Liver (tissue), 9 donors: ENCODE measurements around the gene PHLDB3. TPM values are rescaled to one million over a fixed set of nuclear protein-coding genes. Genes with fewer than 3 reads are reported as not detected.

Experiments
- DNase-seq: peaks from one replicate; pipeline ENCODE4 v3.0.0-alpha.2; 2017; ENCODE audit warnings: low spot score
- H3K27ac ChIP-seq, 2 donors: one replicate each; pipeline ENCODE4 v1.7.0; 2013; ENCODE audit warnings: inconsistent platforms in 2 of 2, low read length in 2 of 2, control low read depth in 1 of 2, low read depth in 1 of 2, mild to moderate bottlenecking in 1 of 2
- H3K27me3 ChIP-seq, 4 donors: one replicate each; pipeline versions ENCODE4 v1.6.1 to v1.7.0; 2013; ENCODE audit warnings: low read length in 3 of 4, inconsistent platforms in 1 of 4, mild to moderate bottlenecking in 1 of 4, moderate library complexity in 1 of 4; ENCODE audit not compliant: control insufficient read depth in 4 of 4, insufficient read depth in 4 of 4
- H3K36me3 ChIP-seq, 4 donors: one replicate each; pipeline versions ENCODE4 v1.6.1 to v1.7.0; 2013; ENCODE audit warnings: low read length in 3 of 4, mild to moderate bottlenecking in 3 of 4, low read depth in 1 of 4, moderate library complexity in 1 of 4; ENCODE audit not compliant: control insufficient read depth in 4 of 4, insufficient read depth in 3 of 4
- H3K4me1 ChIP-seq, 4 donors: one replicate each; pipeline versions ENCODE4 v1.6.1 to v1.7.0; 2013; ENCODE audit warnings: low read length in 3 of 4, mild to moderate bottlenecking in 3 of 4, moderate library complexity in 1 of 4; ENCODE audit not compliant: control insufficient read depth in 4 of 4, insufficient read depth in 4 of 4
- H3K4me3 ChIP-seq, 3 donors: one replicate each; pipeline versions ENCODE4 v1.6.1 to v1.7.0; 2013; ENCODE audit warnings: low read length in 3 of 3, control low read depth in 1 of 3, low read depth in 1 of 3, mild to moderate bottlenecking in 1 of 3
- H3K9ac ChIP-seq, 2 donors: one replicate each; pipeline ENCODE4 v1.7.0; 2013; ENCODE audit warnings: low read length in 2 of 2, mild to moderate bottlenecking in 2 of 2, moderate library complexity in 2 of 2, control low read depth in 1 of 2, low read depth in 1 of 2
- H3K9me3 ChIP-seq, 4 donors: one replicate each; pipeline versions ENCODE4 v1.6.1 to v1.7.0; 2013; ENCODE audit warnings: low read length in 3 of 4; ENCODE audit not compliant: control insufficient read depth in 4 of 4
- ATF3 ChIP-seq: IDR thresholded peaks from 2 replicates; pipeline ENCODE4 v1.6.1; 2016; ENCODE audit warnings: antibody characterized with exemption
- CTCF ChIP-seq: fragments of 150-350 bp; IDR thresholded peaks from 2 replicates; pipeline ENCODE4 v1.5.1; 2017; ENCODE audit warnings: improper control_type of control experiment, low read depth, low read length; ENCODE audit not compliant: missing input control
- FOXA1 ChIP-seq: IDR thresholded peaks from 2 replicates; pipeline ENCODE4 v1.6.1; 2016; ENCODE audit warnings: antibody characterized with exemption
- FOXA2 ChIP-seq: IDR thresholded peaks from 2 replicates; pipeline ENCODE4 v1.6.1; 2016; ENCODE audit warnings: antibody characterized with exemption
- GABPA ChIP-seq, 2 donors: IDR thresholded peaks in 1 of 2; conservative IDR thresholded peaks in 1 of 2; 2 replicates each; pipeline ENCODE4 v1.6.1; 2016; ENCODE audit warnings: antibody characterized with exemption in 2 of 2, mild to moderate bottlenecking in 1 of 2, moderate library complexity in 1 of 2
- HNF4A ChIP-seq, 2 donors: conservative IDR thresholded peaks; 2 replicates each; pipeline ENCODE4 v1.6.1; 2016; ENCODE audit warnings: antibody characterized with exemption in 2 of 2, mild to moderate bottlenecking in 2 of 2
- JUND ChIP-seq, 2 donors: IDR thresholded peaks; 2 replicates each; pipeline ENCODE4 v1.6.1; 2016; ENCODE audit warnings: antibody characterized with exemption in 2 of 2
- MAX ChIP-seq: IDR thresholded peaks from 2 replicates; pipeline ENCODE4 v1.6.1; 2016; ENCODE audit warnings: antibody characterized with exemption
- NR2F2 ChIP-seq: IDR thresholded peaks from 2 replicates; pipeline ENCODE4 v1.6.1; 2016; ENCODE audit warnings: antibody characterized with exemption
- RAD21 ChIP-seq, 2 donors: IDR thresholded peaks; 2 replicates each; pipeline ENCODE4 v1.6.1; 2016; ENCODE audit warnings: antibody characterized with exemption in 2 of 2, mild to moderate bottlenecking in 2 of 2
- REST ChIP-seq: IDR thresholded peaks from 2 replicates; pipeline ENCODE4 v1.6.1; 2016; ENCODE audit warnings: antibody characterized with exemption, mild to moderate bottlenecking
- RXRA ChIP-seq, 2 donors: IDR thresholded peaks; 2 replicates each; pipeline ENCODE4 v1.6.1; 2017 to 2018; ENCODE audit warnings: antibody characterized with exemption in 2 of 2, mild to moderate bottlenecking in 1 of 2
- SP1 ChIP-seq: IDR thresholded peaks from 2 replicates; pipeline ENCODE4 v1.6.1; 2018; ENCODE audit warnings: antibody characterized with exemption, mild to moderate bottlenecking
- TAF1 ChIP-seq: conservative IDR thresholded peaks from 2 replicates; pipeline ENCODE4 v1.6.1; 2016; ENCODE audit warnings: antibody characterized with exemption, mild to moderate bottlenecking
- YY1 ChIP-seq: IDR thresholded peaks from 2 replicates; pipeline ENCODE4 v1.6.1; 2016; ENCODE audit warnings: antibody characterized with exemption, mild to moderate bottlenecking
- WGBS: extraction: QIAGEN DNeasy Blood & Tissue Kit; methylation state at CpG from one replicate; pipeline ENCODE4 v1.1.7; 2013; 5-methylcytosine and 5-hydroxymethylcytosine counted together
- polyA plus RNA-seq, 2 donors: library from polyadenylated mRNA; stranded (reverse) in 1 of 2; unstranded in 1 of 2; fragments of 200-250 nt in 1 of 2; fragments of >200 nt in 1 of 2; fragmentation: Nextera tagmentation in 1 of 2; extraction: Ambion mirVana in 1 of 2; gene quantifications; one replicate each; pipeline versions ENCODE4 v1.2.1 to v1.2.3, GENCODE V29; 2013 to 2015
- total RNA-seq, 2 donors: library from RNA; depleted of rRNA; stranded (reverse); fragments of >200 nt; gene quantifications; one replicate each; pipeline ENCODE4 v1.2.3, GENCODE V29; 2014
- TF ChIP-seq, protein P1 (sequence below): IDR thresholded peaks from 2 replicates; pipeline ENCODE4 v1.6.1; 2016; ENCODE audit warnings: antibody characterized with exemption
- donor health status: healthy.
- donor health status: healthy.
- donor health status: healthy.
- donor health status: healthy.
- donor health status: healthy.

The PHLDB3 gene
- total and polyA plus RNA-seq, 4 donors: 10.6 to 18.2 (median 11.7) TPM

DNA sequence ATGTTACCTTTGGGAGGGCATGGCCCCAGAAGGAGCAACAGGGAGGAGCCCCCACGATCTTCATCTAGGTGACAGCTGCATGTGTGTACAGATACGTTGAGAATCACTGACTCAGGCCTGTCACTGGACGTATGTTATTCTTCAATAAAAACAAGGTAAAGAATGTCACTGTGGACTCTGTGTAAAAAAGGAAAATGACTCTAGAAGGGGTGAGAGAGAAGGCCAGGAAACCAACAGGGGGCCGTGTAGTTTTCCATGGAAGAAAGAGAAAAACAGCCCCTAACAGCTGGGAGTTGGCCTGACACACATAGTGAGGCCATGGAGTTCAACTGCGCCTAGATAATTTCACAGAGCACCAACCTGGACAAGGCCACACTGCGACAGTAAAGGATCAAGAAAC is 37.3 kb downstream of the PHLDB3 start:
- Histone ChIP-seq H3K27ac (no peak overlapping the region), H3K27me3 (no peaks in the 10 kb centered on the region), H3K4me3 (no peak overlapping the region), H3K4me1 (peaks cover 0 to 12% (median 7%) of the 10 kb centered on the region in 4 donors), H3K36me3 (no peaks in the 10 kb centered on the region), H3K9me3 (no peaks in the 10 kb centered on the region), H3K9ac (no peak overlapping the region)
- TF ChIP-seq RAD21 (IDR thresholded peaks at IDR 0.05) (no peak), HNF4A (conservative IDR thresholded peaks at IDR 0.05) (no peak), MAX (no peak), RXRA (IDR thresholded peaks at IDR 0.05) (no peak), NR2F2 (no peak), CTCF (no peak), REST (no peak), TAF1 (no peak), FOXA1 (no peak), FOXA2 (no peak), GABPA (IDR thresholded peaks at IDR 0.05 in 1 of 2, conservative IDR thresholded peaks at IDR 0.05 in 1 of 2) (no peak), SP1 (no peak), JUND (IDR thresholded peaks at IDR 0.05) (no peak)
- TF ChIP-seq, protein P1, sequence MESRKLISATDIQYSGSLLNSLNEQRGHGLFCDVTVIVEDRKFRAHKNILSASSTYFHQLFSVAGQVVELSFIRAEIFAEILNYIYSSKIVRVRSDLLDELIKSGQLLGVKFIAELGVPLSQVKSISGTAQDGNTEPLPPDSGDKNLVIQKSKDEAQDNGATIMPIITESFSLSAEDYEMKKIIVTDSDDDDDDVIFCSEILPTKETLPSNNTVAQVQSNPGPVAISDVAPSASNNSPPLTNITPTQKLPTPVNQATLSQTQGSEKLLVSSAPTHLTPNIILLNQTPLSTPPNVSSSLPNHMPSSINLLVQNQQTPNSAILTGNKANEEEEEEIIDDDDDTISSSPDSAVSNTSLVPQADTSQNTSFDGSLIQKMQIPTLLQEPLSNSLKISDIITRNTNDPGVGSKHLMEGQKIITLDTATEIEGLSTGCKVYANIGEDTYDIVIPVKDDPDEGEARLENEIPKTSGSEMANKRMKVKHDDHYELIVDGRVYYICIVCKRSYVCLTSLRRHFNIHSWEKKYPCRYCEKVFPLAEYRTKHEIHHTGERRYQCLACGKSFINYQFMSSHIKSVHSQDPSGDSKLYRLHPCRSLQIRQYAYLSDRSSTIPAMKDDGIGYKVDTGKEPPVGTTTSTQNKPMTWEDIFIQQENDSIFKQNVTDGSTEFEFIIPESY: no peak
- no peak for DNase-seq
- WGBS: 85% methylated on average over 6 of the region's 6 CpGs

DNA sequence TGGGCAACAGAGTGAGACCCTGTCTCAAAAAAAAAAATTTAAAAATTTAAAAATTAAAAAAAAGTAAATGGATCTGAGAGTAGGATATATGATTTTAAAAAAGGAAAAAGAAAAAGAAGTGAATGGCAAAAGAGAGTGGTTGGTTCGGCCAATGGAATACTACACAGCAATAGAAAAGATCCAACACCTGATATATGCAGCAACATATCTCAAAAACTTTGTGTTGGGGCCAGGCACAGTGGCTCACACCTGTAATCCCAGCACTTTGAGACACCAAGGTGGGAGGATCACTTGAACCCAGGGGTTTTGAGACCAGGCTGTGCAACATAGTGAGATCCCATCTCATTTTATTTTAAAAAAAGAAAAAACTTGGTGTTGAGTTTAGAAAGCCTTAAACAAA is 37.8 kb downstream of the PHLDB3 start:
- H3K27me3 ChIP-seq: no peaks in the 10 kb centered on the region
- no peak overlapping the region for H3K27ac ChIP-seq
- WGBS: 97% methylated on average over 1 of the region's 1 CpG
- H3K36me3 ChIP-seq: no peaks in the 10 kb centered on the region
- H3K4me1 ChIP-seq: peaks cover 0 to 12% (median 7%) of the 10 kb centered on the region in 4 donors
- no peak overlapping the region for H3K4me3 ChIP-seq
- no peak overlapping the region for H3K9ac ChIP-seq
- no peak for DNase-seq
- TF ChIP-seq TAF1 (no peak), NR2F2 (no peak), HNF4A (conservative IDR thresholded peaks at IDR 0.05) (no peak), YY1 (no peak), CTCF (no peak), FOXA1 (no peak), RAD21 (IDR thresholded peaks at IDR 0.05) (no peak), ATF3 (no peak)
- no peaks in the 10 kb centered on the region for H3K9me3 ChIP-seq
